ENCODE data around the gene RASGRF2. TPM values are rescaled to one million over a fixed set of nuclear protein-coding genes. Genes with fewer than 3 reads are reported as not detected.

The RASGRF2 gene
- total and polyA plus RNA-seq, 2 of the 8 experiments (the other 6 are each of a cell fraction or from before 2014, with no cell fraction given), result 2.6 to 29.5 TPM

GRCh38 chr5:81228084-81228483 is 267.9 kb downstream of the RASGRF2 start:
- Histone ChIP-seq H3K79me2 (ENCODE audit: control insufficient read depth in 1 of 2, insufficient read depth in 2 of 2, low read length in 2 of 2) (no peaks in the 10 kb centered on the region), H3K27me3 (replicated peaks in 1 of 4; ENCODE audit: control insufficient read depth in 3 of 4, extremely low read depth in 1 of 4, insufficient read depth in 3 of 4, low read length in 3 of 4) (no peaks in the 10 kb centered on the region), H3K9ac (replicated peaks in 1 of 4; ENCODE audit: extremely low read depth in 1 of 4, low read depth in 3 of 4, low read length in 3 of 4) (no peak overlapping the region; a peak in 1 of 7 replicates), H3K23ac (ENCODE audit: insufficient read length) (no peak overlapping the region), H3K4ac (replicated peaks; ENCODE audit: insufficient read length, low read depth, low read length) (no peak overlapping the region), H4K5ac (ENCODE audit: insufficient read length, low read depth, low read length) (no peak overlapping the region), H3K4me2 (ENCODE audit: insufficient read depth in 1 of 2, low read depth in 2 of 2, low read length in 2 of 2) (no peak overlapping the region), H3K4me3 (ENCODE audit: extremely low read depth in 1 of 4, insufficient read depth in 2 of 4, low read depth in 3 of 4, low read length in 4 of 4) (no peak overlapping the region), H2BK5ac (ENCODE audit: low read depth, low read length) (no peak overlapping the region), H4K91ac (replicated peaks; ENCODE audit: insufficient read length, low read length) (no peak overlapping the region), H2BK20ac (ENCODE audit: low read length) (no peak overlapping the region), H2BK12ac (ENCODE audit: low read depth, low read length) (no peak overlapping the region), H2AK5ac (ENCODE audit: low read depth, low read length) (no peak overlapping the region), H3K14ac (ENCODE audit: insufficient read length) (no peak overlapping the region), H2AFZ (ENCODE audit: low read length) (no peak overlapping the region), H3K4me1 (replicated peaks in 1 of 4; ENCODE audit: control insufficient read depth in 3 of 4, insufficient read depth in 4 of 4, low read length in 3 of 4) (peaks cover 0 to 7% (median 2%) of the 10 kb centered on the region in 4 experiments; a peak in 3 of 7 replicates), H3K9me3 (ENCODE audit: insufficient read depth in 2 of 2, low read depth in 1 of 2, low read length in 1 of 2) (no peaks in the 10 kb centered on the region), H3K18ac (ENCODE audit: extremely low read depth, low read length) (no peak overlapping the region), H3K79me1 (ENCODE audit: low read depth, low read length) (no peaks in the 10 kb centered on the region; the same call in 1 of the 2 replicates), H4K8ac (ENCODE audit: extremely low read depth, insufficient read depth, low read length) (no peak overlapping the region), H2BK120ac (replicated peaks; ENCODE audit: low read depth, low read length) (no peak overlapping the region), H3K36me3 (ENCODE audit: control insufficient read depth in 2 of 4, insufficient read depth in 4 of 4, low read length in 3 of 4) (no peaks in the 10 kb centered on the region), H4K20me1 (replicated peaks in 1 of 2; ENCODE audit: control insufficient read depth in 1 of 2, insufficient read depth in 2 of 2, low read length in 2 of 2) (no peaks in the 10 kb centered on the region), H3K27ac (ENCODE audit: low read depth, low read length) (no peak overlapping the region), H3K23me2 (ENCODE audit: low read depth, low read length) (no peaks in the 10 kb centered on the region; the same call in 1 of the 2 replicates), H3K56ac (replicated peaks; ENCODE audit: insufficient read length, low read depth, low read length) (no peak overlapping the region), H2BK15ac (ENCODE audit: low read length) (no peak overlapping the region)
- WGBS, 2 experiments (ENCODE audit: extremely low coverage in 1 of 2, insufficient coverage in 1 of 2, insufficient read length in 1 of 2, insufficient replicate concordance in 2 of 2, low coverage in 1 of 2, low lambda C conversion rate in 2 of 2, missing lambda C conversion rate in 1 of 2), result 79% methylated on average over 4 of the region's 4 CpGs; no CpG with 5 or more reads in 1 of the 2 experiments
- FAIRE-seq (no peak), DNase-seq (ENCODE audit: low read depth in 1 of 2, low spot score in 2 of 2) (no peak)
- ChIA-PET POLR2A (ENCODE audit: partially characterized antibody) (no interaction called here), CTCF (ENCODE audit: partially characterized antibody) (interaction anchor here (0.6 to 1.8 kb wide), 4 partner anchors 19 to 103 kb away, joined by 3 to 8 read pairs (median 4); no protein-coding TSS in a partner anchor)
- TF ChIP-seq POLR2AphosphoS5 (IDR thresholded peaks at IDR 0.05; ENCODE audit: low read depth, low read length) (no peak), ATF2 (IDR thresholded peaks at IDR 0.05; ENCODE audit: low read length) (no peak), SP4 (IDR thresholded peaks at IDR 0.05; ENCODE audit: low read length) (no peak), NANOG (IDR thresholded peaks at IDR 0.05; ENCODE audit: insufficient read depth, low read depth, low read length, poor library complexity, severe bottlenecking) (no peak), SUZ12 (IDR thresholded peaks at IDR 0.05; ENCODE audit: low read length) (no peak), SRF (IDR thresholded peaks at IDR 0.05; ENCODE audit: low read depth, low read length) (no peak), SP2 (IDR thresholded peaks at IDR 0.05; ENCODE audit: low read length) (no peak), HDAC6 (IDR thresholded peaks at IDR 0.05; ENCODE audit: low read depth, low read length) (no peak), E2F6 (IDR thresholded peaks at IDR 0.05) (no peak)

Measured in H1 (cell line).